ENCODE data around the gene TMCC3.

The TMCC3 gene

GRCh38 chr12:94689646-94690036 lies 39.3 kb upstream of the TMCC3 start:
- no peak for TF ChIP-seq CTCF (IDR thresholded peaks at IDR 0.05; ENCODE audit: insufficient read depth, low read depth, low read length, missing control alignments)
- no peak overlapping the region for H3K4me3 ChIP-seq (ENCODE audit: low read length)
- no peak for DNase-seq (ENCODE audit: low read depth)

- no peak overlapping the region for H3K4me3 ChIP-seq (ENCODE audit: low read length)
- peak; percentile 46 for DNase-seq (ENCODE audit: low read depth)
- no peak for TF ChIP-seq CTCF (IDR thresholded peaks at IDR 0.05; ENCODE audit: insufficient read depth, low read depth, low read length, missing control alignments)
These were observed 38.8 kb upstream of the TMCC3 start for GRCh38 chr12:94689002-94689645.

- DNase-seq (ENCODE audit: low read depth), result no peak
- no peak overlapping the region for H3K4me3 ChIP-seq (ENCODE audit: low read length)
- TF ChIP-seq CTCF (IDR thresholded peaks at IDR 0.05; ENCODE audit: insufficient read depth, low read depth, low read length, missing control alignments), result no peak
These were observed 37.5 kb upstream of the TMCC3 start for GRCh38 chr12:94687891-94688290.

DNA sequence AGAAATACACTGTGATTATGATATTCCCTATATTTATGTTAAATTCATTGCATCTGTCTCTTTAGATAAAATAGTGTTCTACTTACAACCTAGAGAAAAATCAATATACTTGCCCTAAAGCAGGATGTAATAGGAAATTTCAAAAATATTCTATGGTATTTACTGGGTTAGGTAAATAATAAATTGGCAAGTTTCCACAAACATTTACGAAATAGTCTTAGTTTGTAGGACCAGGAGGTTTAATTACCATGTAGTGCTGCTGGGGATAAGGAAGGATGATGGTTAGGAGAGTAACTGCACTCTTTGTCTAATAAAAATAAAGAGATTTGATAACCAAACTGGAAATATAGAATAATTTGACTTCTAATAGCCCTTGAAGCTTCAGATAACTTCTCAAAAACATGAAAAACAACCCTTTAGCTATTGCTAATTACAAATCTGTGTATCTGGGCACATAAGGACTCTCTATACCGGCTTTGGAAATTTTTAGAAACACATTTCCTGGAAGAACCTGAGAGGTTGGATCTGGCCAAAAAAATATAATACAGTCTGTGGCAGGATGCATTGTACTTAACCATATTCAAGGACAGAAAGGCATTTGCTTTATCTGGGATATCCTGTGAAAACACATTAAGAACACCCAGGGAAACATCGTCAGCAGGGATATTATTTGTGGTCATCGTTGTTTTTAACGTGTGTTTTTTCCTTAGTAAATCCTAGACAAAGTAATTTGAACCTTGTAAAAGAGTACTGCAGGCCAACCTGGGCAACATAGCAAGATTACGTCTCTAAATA lies 36.7 kb upstream of the TMCC3 start:
- TF ChIP-seq CTCF (IDR thresholded peaks at IDR 0.05; ENCODE audit: insufficient read depth, low read depth, low read length, missing control alignments), result no peak
- DNase-seq (ENCODE audit: low read depth), result peak; percentile 23
- no peak overlapping the region for H3K4me3 ChIP-seq (ENCODE audit: low read length)

DNA sequence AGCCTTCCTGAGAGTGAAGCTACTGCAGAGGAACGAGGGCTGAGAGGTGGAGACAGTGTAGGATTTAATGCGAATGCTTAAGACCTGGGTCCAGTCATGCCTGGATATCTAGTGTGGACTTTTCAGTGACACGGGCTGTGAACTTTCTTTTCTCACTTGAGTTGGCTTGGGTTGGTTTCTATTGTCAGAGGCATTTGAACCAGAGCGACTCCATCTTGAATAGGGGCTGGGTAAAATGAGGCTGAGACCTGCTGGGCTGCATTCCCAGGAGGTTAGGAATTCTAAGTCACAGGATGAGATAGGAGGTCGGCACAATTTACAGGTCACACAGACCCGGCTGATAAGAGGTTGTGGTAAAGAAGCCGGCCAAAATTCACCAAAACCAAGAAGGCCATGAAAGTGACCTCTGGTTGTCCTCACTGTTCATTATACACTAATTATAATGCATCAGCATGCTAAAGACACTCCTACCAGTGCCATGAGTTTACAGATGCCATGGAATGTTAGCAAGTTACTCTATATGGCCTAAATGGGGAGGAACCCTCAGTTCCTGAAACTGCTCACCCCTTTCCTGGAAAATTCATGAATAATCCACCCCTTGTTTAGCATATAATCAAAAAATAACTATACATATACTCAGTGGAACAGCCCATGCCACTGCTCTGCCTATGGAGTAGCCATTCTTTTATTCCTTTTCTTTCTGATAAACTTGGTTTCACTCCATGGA lies 34.2 kb upstream of the TMCC3 start:
- no peak overlapping the region for H3K4me3 ChIP-seq (ENCODE audit: low read length)
- no peak for DNase-seq (ENCODE audit: low read depth)
- TF ChIP-seq CTCF (IDR thresholded peaks at IDR 0.05; ENCODE audit: insufficient read depth, low read depth, low read length, missing control alignments), result no peak

- no peak overlapping the region for H3K4me3 ChIP-seq (ENCODE audit: low read length)
- no peak for TF ChIP-seq CTCF (IDR thresholded peaks at IDR 0.05; ENCODE audit: insufficient read depth, low read depth, low read length, missing control alignments)
- DNase-seq (ENCODE audit: low read depth), result no peak
These were observed 29.3 kb upstream of the TMCC3 start for GRCh38 chr12:94679554-94680195.

All from epithelial cell of esophagus (primary cell).